ENCODE data around the gene RAPGEF4.

- TF ChIP-seq CTCF (IDR thresholded peaks at IDR 0.05 in 2 of 3, conservative IDR thresholded peaks at IDR 0.05 in 1 of 3; ENCODE audit: borderline replicate concordance in 1 of 3, insufficient read depth in 1 of 3, low read depth in 2 of 3, low read length in 2 of 3), result no peak
- TF ChIP-seq SRF (IDR thresholded peaks at IDR 0.05; ENCODE audit: low read depth), result no peak
- TF ChIP-seq EZH2 (IDR thresholded peaks at IDR 0.05), result no peak
- no peak for TF ChIP-seq CBX3 (IDR thresholded peaks at IDR 0.05; ENCODE audit: low read depth)
- TF ChIP-seq POLR2A (IDR thresholded peaks at IDR 0.05; ENCODE audit: borderline replicate concordance, extremely low read depth, insufficient read depth, insufficient read length), result no peak
- TF ChIP-seq ZNF274 (IDR thresholded peaks at IDR 0.05; ENCODE audit: low read depth, low read length), result no peak
- TF ChIP-seq CEBPB (IDR thresholded peaks at IDR 0.05; ENCODE audit: low read depth), result no peak
- no peak for TF ChIP-seq SIN3A (IDR thresholded peaks at IDR 0.05; ENCODE audit: low read depth)
These were observed 229.0 kb downstream of the RAPGEF4 start for GRCh38 chr2:172964511-172965139.
